Mucosa of stomach (tissue), 1 donor: Measurements from ENCODE around the gene PDF.
A peak's percentile ranks its signal among the peaks of the same experiment; 100 is the strongest.

ENCODE experiments used
- H3K27me3 ChIP-seq: one replicate; pipeline ENCODE4 v1.7.0; 2013; ENCODE audit warnings: mild to moderate bottlenecking, low read length; ENCODE audit not compliant: control insufficient read depth, insufficient read depth
- H3K36me3 ChIP-seq: one replicate; pipeline ENCODE4 v1.7.0; 2013; ENCODE audit warnings: low read length; ENCODE audit not compliant: control insufficient read depth, insufficient read depth
- H3K4me1 ChIP-seq: one replicate; pipeline ENCODE4 v1.7.0; 2013; ENCODE audit warnings: mild to moderate bottlenecking, low read length; ENCODE audit not compliant: control insufficient read depth, insufficient read depth
- H3K4me3 ChIP-seq: one replicate; pipeline ENCODE4 v1.7.0; 2013; ENCODE audit warnings: low read length
- H3K9ac ChIP-seq: one replicate; pipeline ENCODE4 v1.7.0; 2013; ENCODE audit warnings: mild to moderate bottlenecking, low read length, moderate library complexity
- H3K9me3 ChIP-seq: one replicate; pipeline ENCODE4 v1.7.0; 2013; ENCODE audit warnings: mild to moderate bottlenecking, low read length, moderate library complexity; ENCODE audit not compliant: control insufficient read depth
- donor health status: Pancreatic carcinoma.

The PDF gene, protein sequence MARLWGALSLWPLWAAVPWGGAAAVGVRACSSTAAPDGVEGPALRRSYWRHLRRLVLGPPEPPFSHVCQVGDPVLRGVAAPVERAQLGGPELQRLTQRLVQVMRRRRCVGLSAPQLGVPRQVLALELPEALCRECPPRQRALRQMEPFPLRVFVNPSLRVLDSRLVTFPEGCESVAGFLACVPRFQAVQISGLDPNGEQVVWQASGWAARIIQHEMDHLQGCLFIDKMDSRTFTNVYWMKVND

DNA sequence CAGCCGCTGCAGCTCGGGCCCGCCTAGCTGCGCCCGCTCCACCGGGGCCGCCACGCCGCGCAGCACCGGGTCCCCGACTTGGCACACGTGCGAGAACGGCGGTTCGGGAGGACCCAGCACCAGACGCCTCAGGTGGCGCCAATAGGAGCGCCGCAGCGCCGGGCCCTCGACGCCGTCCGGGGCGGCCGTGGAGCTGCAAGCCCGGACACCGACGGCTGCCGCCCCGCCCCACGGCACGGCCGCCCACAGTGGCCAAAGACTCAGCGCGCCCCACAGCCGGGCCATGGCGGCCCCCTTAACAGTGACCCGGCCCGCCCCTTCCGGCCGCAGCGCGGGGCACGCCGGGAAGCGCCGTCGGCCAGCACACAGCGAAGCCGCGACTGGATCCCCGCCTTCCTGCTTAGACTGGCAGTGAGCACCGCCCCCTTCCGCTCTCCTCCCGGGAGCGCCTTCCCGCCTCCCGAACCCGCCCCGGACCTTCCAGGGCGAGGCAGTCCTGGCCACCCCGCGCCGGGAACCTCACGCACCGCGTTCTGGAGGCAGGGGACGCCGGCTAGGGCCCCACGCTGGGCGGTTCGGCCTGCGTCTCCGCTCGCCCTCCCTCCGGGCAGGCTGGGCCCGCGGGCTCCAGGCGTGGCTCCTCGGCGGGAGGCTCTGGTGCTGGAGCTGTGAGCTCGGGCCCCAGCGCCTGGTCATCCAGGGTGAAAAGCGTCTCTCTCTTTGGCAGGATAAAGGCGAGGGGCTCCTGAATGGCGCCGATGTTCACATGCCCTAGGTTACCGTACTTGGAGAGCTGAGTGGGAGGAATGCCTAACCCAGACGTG lies at the start of gene PDF:
Gene PDF, minus strand, starts transcription at position 303 of the 824 bp plus-strand sequence. Its CDS starts 18 bp downstream, at position 285.
- H3K9me3 ChIP-seq = no peaks in the 10 kb centered on the region
- H3K27me3 ChIP-seq = no peaks in the 10 kb centered on the region
- H3K4me3 ChIP-seq = peak within 1 kb of the TSS; percentile 49
- peak within 1 kb of the TSS; percentile 78 for H3K9ac ChIP-seq
- peaks cover 6% of the 10 kb centered on the region for H3K36me3 ChIP-seq
- H3K4me1 ChIP-seq = peaks cover 35% of the 10 kb centered on the region

DNA sequence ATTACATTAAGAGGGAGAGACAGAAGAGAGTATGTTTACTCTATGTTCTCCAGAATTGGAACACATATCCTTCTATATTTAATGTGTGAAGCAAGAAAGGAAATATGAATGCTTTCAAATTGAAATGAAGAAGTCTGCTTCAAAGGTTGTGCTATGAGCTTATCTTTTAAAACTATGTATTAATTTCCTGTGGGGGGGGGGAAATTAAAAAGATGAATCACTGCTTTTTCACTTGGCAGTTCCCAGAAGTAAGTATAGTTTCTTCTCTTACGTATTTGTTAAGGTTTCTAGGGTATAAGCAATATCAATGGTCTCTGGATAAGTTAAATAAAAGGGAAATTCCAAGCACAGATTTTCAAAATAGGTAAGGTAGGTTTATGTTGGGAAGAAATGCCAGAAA lies 48.4 kb upstream of the PDF start:
- H3K4me1 ChIP-seq = no peaks in the 10 kb centered on the region
- H3K9me3 ChIP-seq = no peaks in the 10 kb centered on the region
- H3K36me3 ChIP-seq = no peaks in the 10 kb centered on the region
- no peaks in the 10 kb centered on the region for H3K27me3 ChIP-seq
- no peak overlapping the region for H3K4me3 ChIP-seq
- no peak overlapping the region for H3K9ac ChIP-seq

DNA sequence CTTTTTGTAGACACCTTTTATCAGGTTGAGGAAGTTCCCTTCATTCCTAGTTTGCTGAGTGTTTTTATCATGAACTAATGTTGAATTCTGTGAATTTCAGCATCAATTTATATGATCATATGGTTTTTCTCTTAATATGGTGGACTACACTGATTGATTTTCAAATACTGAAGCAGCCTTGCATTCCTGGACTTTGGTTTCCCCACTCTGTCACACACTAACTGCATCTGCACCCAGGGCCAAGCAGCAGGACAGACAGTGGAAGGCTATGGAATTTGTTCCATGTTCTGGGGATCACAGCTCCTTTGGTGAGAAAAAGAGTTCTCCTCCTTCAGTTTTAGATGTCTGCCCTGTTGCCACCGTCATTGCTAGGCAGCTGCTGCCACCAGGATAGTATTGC lies 47.6 kb upstream of the PDF start:
- Histone ChIP-seq H3K4me1 (peaks cover 5% of the 10 kb centered on the region), H3K9ac (no peak overlapping the region), H3K36me3 (no peaks in the 10 kb centered on the region), H3K27me3 (no peaks in the 10 kb centered on the region), H3K9me3 (no peaks in the 10 kb centered on the region), H3K4me3 (no peak overlapping the region)

DNA sequence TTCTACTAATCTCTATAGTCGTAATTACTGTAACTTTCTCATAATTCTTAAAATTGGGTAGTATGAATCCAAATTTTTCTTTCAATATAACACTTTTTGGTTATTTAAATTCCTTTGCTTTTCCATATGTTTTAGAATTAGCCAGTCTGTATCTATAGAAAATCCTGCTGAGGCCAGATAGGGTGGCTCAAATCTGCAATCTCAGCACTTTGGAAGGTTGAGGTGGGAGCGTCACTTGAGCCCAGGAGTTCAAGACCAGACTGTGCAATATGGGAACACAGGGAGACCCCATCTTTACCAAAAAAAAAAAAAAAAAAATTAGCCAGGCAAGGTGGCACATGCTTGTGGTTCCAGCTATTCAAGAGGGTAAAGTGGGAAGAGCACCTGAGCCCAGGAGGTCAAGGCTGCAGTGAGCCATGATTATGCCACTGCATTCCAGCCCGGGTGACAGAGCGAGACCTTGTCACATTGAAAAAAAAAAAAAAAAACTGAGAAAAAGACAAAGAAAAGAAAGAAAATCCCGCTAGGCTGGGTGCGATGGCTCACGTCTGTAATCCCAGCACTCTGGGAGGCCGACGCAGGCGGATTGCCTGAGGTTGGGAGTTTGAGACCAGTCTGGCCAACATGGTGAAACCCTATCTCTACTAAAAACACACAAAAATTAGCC lies 46.1 kb upstream of the PDF start:
- Histone ChIP-seq H3K27me3 (no peaks in the 10 kb centered on the region), H3K36me3 (no peaks in the 10 kb centered on the region), H3K9me3 (no peaks in the 10 kb centered on the region), H3K4me1 (peaks cover 5% of the 10 kb centered on the region), H3K4me3 (no peak overlapping the region), H3K9ac (no peak overlapping the region)

- H3K4me1 ChIP-seq = peaks cover 5% of the 10 kb centered on the region
- no peak overlapping the region for H3K4me3 ChIP-seq
- H3K9me3 ChIP-seq = no peaks in the 10 kb centered on the region
- peaks cover 12% of the 10 kb centered on the region for H3K36me3 ChIP-seq
- H3K9ac ChIP-seq = no peak overlapping the region
- no peaks in the 10 kb centered on the region for H3K27me3 ChIP-seq
These were observed 42.6 kb upstream of the PDF start for GRCh38 chr16:69373019-69373418.

- no peak overlapping the region for H3K4me3 ChIP-seq
- peaks cover 19% of the 10 kb centered on the region for H3K36me3 ChIP-seq
These were observed 41.2 kb upstream of the PDF start for GRCh38 chr16:69371564-69371963.

DNA sequence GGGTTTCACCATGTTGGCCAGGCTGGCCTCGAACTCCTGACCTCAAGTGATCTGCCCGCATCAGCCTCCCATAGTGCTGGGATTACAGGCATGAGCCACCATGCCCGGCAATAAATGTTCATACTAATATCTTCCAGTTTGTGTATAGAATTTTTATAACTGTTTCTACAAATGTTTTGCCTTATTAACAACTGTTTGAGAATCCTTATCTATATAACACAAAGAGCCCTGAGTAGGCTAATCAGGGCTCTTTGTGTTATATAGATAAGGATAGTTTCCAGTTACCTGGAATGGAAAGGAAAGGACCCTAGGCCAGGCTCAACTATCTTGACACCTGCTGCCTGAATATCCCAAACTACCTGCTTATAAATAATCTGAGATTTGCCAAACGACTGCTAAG lies 38.5 kb upstream of the PDF start:
- Histone ChIP-seq H3K9me3 (no peaks in the 10 kb centered on the region), H3K27me3 (no peaks in the 10 kb centered on the region), H3K9ac (no peak overlapping the region), H3K4me3 (no peak overlapping the region), H3K36me3 (peaks cover 26% of the 10 kb centered on the region), H3K4me1 (peaks cover 5% of the 10 kb centered on the region)

More at GRCh38 chr16:69371564-69371963, 41.2 kb upstream of the PDF start:
- Histone ChIP-seq H3K9me3 (no peaks in the 10 kb centered on the region), H3K4me1 (peaks cover 5% of the 10 kb centered on the region), H3K9ac (no peak overlapping the region), H3K27me3 (no peaks in the 10 kb centered on the region)

DNA sequence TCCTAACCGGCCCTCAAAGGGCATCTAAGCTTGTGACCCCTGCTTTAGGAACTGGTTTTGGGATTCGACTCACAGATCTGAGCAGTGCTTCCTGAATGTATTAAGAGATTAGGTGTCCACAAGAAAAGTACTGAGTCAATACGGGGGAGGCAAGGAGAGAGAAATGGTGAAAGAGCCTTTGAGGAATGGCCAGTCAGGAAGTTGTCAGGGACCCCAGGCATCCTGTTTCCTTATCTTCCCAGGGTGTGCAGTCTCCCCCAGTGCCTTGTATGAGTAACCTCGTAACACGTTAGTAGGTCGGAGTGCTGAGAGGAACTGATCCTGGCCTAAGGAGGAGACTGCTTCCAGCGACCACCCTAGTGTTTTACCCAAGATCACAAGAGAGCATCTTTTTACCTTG lies 37.6 kb upstream of the PDF start:
- Histone ChIP-seq H3K27me3 (no peaks in the 10 kb centered on the region), H3K4me1 (no peaks in the 10 kb centered on the region), H3K36me3 (peaks cover 26% of the 10 kb centered on the region), H3K9me3 (no peaks in the 10 kb centered on the region), H3K4me3 (no peak overlapping the region), H3K9ac (no peak overlapping the region)

- no peaks in the 10 kb centered on the region for H3K27me3 ChIP-seq
- H3K9ac ChIP-seq = no peak overlapping the region
- H3K36me3 ChIP-seq = peaks cover 26% of the 10 kb centered on the region
- no peaks in the 10 kb centered on the region for H3K9me3 ChIP-seq
- no peak overlapping the region for H3K4me3 ChIP-seq
- H3K4me1 ChIP-seq = no peaks in the 10 kb centered on the region
These were observed 36.0 kb upstream of the PDF start for GRCh38 chr16:69366431-69366830.

DNA sequence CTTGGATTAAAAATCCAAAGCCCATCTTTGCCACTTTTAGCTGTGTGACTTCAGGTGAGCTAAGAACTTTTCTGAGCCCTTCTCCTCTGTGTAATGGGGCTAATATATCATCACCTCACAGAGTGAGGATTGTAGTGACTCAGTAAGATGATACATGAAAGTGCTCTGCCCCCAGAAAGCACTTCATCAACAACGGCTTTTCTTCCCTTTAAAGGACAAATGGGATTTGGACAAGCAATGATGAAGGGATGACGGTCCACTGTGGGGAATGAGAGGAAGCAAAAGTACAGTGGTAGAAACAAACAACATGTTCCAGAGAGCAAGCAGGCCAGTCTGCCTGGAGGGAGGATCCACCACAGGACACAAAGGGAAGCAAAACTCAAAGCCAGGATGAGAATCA lies 35.5 kb upstream of the PDF start:
- Histone ChIP-seq H3K27me3 (no peaks in the 10 kb centered on the region), H3K4me3 (no peak overlapping the region), H3K9ac (no peak overlapping the region), H3K9me3 (no peaks in the 10 kb centered on the region), H3K36me3 (peaks cover 26% of the 10 kb centered on the region), H3K4me1 (no peaks in the 10 kb centered on the region)

DNA sequence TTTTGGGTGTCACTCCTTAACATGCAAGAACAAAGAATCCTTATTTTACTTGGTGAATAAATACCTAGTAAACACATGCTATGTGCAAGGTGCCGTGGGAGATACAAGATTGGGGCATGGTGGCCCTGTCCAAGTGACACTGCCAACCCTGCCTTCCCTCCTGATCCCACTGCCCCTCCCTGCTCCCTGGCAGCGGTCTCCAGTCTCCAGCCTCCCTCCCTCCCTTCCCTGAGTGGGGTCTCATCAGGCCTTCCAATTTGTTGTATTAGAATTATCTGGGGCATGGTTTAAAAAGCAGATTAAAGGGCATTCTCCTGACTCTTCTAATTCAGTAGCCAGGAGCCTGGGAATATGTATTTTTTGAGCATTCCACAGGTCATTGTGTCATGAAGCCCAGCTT lies 33.7 kb upstream of the PDF start:
- no peak overlapping the region for H3K9ac ChIP-seq
- no peaks in the 10 kb centered on the region for H3K4me1 ChIP-seq
- no peak overlapping the region for H3K4me3 ChIP-seq
- no peaks in the 10 kb centered on the region for H3K9me3 ChIP-seq
- peaks cover 22% of the 10 kb centered on the region for H3K36me3 ChIP-seq
- H3K27me3 ChIP-seq = no peaks in the 10 kb centered on the region

DNA sequence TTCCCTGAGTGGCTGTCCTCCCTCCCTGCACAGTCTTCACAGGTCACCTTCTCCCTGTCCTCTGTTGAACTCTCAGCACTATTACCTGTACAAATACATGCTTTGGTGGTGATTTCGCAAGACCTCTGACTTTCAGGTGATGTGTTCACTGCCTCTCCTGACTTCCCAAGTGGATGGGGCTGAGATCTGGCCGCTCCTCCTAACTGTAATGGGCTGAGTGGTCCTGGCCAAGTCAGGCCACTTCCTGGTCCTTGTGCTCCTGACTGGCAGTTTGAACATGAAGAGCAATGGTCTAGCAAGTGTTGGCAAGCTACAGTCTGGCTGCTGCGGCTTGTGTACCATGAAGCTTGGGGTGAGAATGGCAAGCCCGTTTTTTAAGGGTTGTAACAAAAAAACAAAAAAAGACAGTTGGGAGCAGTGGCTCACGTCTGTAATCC lies 32.9 kb upstream of the PDF start:
- no peaks in the 10 kb centered on the region for H3K4me1 ChIP-seq
- H3K9ac ChIP-seq = no peak overlapping the region
- H3K4me3 ChIP-seq = no peak overlapping the region
- no peaks in the 10 kb centered on the region for H3K27me3 ChIP-seq
- peaks cover 17% of the 10 kb centered on the region for H3K36me3 ChIP-seq
- no peaks in the 10 kb centered on the region for H3K9me3 ChIP-seq
